KBM-7 (cell line): ENCODE results near the gene BCAP29.

Experiments
- DNase-seq: peaks from one replicate; pipeline ENCODE4 v3.0.0-alpha.2; 2015
- in situ Hi-C: fragments of 300-500 bp; cut with MboI; formaldehyde crosslinking; loops from 2 replicates; pipeline ENCODE4 v1.14.3; 2020; ENCODE audit warnings: low sequenced_read_pairs, low pct_unique_long_range_greater_than_20kb, mixed read lengths

Gene BCAP29

GRCh38 chr7:107580716-107581383 lies 804 bp downstream of the BCAP29 start:
- DNase-seq, result no peak

GRCh38 chr7:107581387-107582013 lies 1.5 kb downstream of the BCAP29 start:
- DNase-seq, result no peak
- in situ Hi-C loops, result no loop called here

More at GRCh38 chr7:107580716-107581383, 804 bp downstream of the BCAP29 start:
- in situ Hi-C loops, result no loop called here

GRCh38 chr7:107582875-107583274 lies 2.8 kb downstream of the BCAP29 start:
- DNase-seq, result no peak
- in situ Hi-C loops, result no loop called here

- no peak for DNase-seq
- in situ Hi-C loops, result no loop called here
Measured at GRCh38 chr7:107584716-107585115, 4.7 kb downstream of the BCAP29 start.

GRCh38 chr7:107588529-107589130 lies 8.6 kb downstream of the BCAP29 start:
- in situ Hi-C loops, result no loop called here
- no peak for DNase-seq

- in situ Hi-C loops, result no loop called here
- no peak for DNase-seq
Measured at GRCh38 chr7:107591421-107591820, 11.4 kb downstream of the BCAP29 start.

- in situ Hi-C loops, result no loop called here
- DNase-seq, result no peak
Measured at GRCh38 chr7:107592361-107593024, 12.4 kb downstream of the BCAP29 start.

GRCh38 chr7:107593025-107593410 lies 13.0 kb downstream of the BCAP29 start:
- in situ Hi-C loops, result no loop called here
- DNase-seq, result no peak

- in situ Hi-C loops, result no loop called here
- DNase-seq, result no peak
Measured at GRCh38 chr7:107594961-107595737, 15.1 kb downstream of the BCAP29 start.

- DNase-seq, result no peak
- in situ Hi-C loops, result no loop called here
Measured at GRCh38 chr7:107596881-107597581, 17.0 kb downstream of the BCAP29 start.

GRCh38 chr7:107597582-107597916 lies 17.5 kb downstream of the BCAP29 start:
- DNase-seq, result no peak
- in situ Hi-C loops, result no loop called here

- in situ Hi-C loops, result no loop called here
Measured at GRCh38 chr7:107597953-107598352, 17.9 kb downstream of the BCAP29 start.

GRCh38 chr7:107599262-107599661 lies 19.2 kb downstream of the BCAP29 start:
- in situ Hi-C loops, result no loop called here
- DNase-seq, result no peak

More at GRCh38 chr7:107597953-107598352, 17.9 kb downstream of the BCAP29 start:
- DNase-seq, result no peak

- no peak for DNase-seq
- in situ Hi-C loops, result no loop called here
Measured at GRCh38 chr7:107600816-107601215, 20.8 kb downstream of the BCAP29 start.

GRCh38 chr7:107605218-107605815 lies 25.3 kb downstream of the BCAP29 start:
- DNase-seq, result no peak
- in situ Hi-C loops, result no loop called here

GRCh38 chr7:107606303-107606702 lies 26.3 kb downstream of the BCAP29 start:
- in situ Hi-C loops, result no loop called here
- no peak for DNase-seq

GRCh38 chr7:107609811-107610261 lies 29.8 kb downstream of the BCAP29 start:
- no peak for DNase-seq
- in situ Hi-C loops, result no loop called here

- in situ Hi-C loops, result no loop called here
- DNase-seq, result no peak
Measured at GRCh38 chr7:107610323-107610722, 30.3 kb downstream of the BCAP29 start.
